PFSK-1 (cell line): ENCODE results near the gene ALOX12.

Experiments
- FOXP2 ChIP-seq: optimal IDR thresholded peaks from 2 replicates; pipeline ENCODE3; 2011; ENCODE audit warnings: borderline replicate concordance, control low read depth, inconsistent platforms; ENCODE audit not compliant: insufficient read depth; ENCODE audit errors: extremely low read length, extremely low read depth
- POLR2AphosphoS5 ChIP-seq: IDR thresholded peaks from 2 replicates; pipeline ENCODE4 v1.6.1; 2012; ENCODE audit warnings: low read depth, mild to moderate bottlenecking, control low read depth, low read length, moderate library complexity
- REST ChIP-seq, 2 experiments: IDR thresholded peaks; 2 replicates each; pipeline versions ENCODE4 v1.6.1 to v1.8.0; 2011 to 2012; ENCODE audit warnings: low read depth in 2 of 2, low read length in 2 of 2, control low read depth in 1 of 2, inconsistent platforms in 1 of 2, mild to moderate bottlenecking in 1 of 2, moderate library complexity in 1 of 2; ENCODE audit not compliant: insufficient read depth in 1 of 2
- SIN3A ChIP-seq: IDR thresholded peaks from 2 replicates; pipeline ENCODE4 v1.6.1; 2012; ENCODE audit warnings: mild to moderate bottlenecking, low read length, moderate library complexity, borderline replicate concordance; ENCODE audit not compliant: insufficient read depth
- TAF1 ChIP-seq: IDR thresholded peaks from 2 replicates; pipeline ENCODE4 v1.6.1; 2012; ENCODE audit warnings: low read length, control low read depth, borderline replicate concordance; ENCODE audit not compliant: insufficient read depth

ALOX12 gene

GRCh38 chr17:7041607-7042500, 46.0 kb downstream of the ALOX12 start:
- TF ChIP-seq POLR2AphosphoS5 (no peak), FOXP2 (no peak), SIN3A (no peak), TAF1 (no peak), REST (IDR thresholded peaks at IDR 0.05; ENCODE audit: insufficient read depth in 1 of 2, low read depth in 2 of 2, low read length in 2 of 2) (no peak)

- no peak for TF ChIP-seq POLR2AphosphoS5
Observed at GRCh38 chr17:7042501-7043181, 46.8 kb downstream of the ALOX12 start.

GRCh38 chr17:7043182-7043496, 47.3 kb downstream of the ALOX12 start:
- no peak for TF ChIP-seq TAF1
- TF ChIP-seq SIN3A, result no peak
- TF ChIP-seq REST (IDR thresholded peaks at IDR 0.05; ENCODE audit: insufficient read depth in 1 of 2, low read depth in 2 of 2, low read length in 2 of 2), result no peak
- no peak for TF ChIP-seq POLR2AphosphoS5
- no peak for TF ChIP-seq FOXP2

DNA sequence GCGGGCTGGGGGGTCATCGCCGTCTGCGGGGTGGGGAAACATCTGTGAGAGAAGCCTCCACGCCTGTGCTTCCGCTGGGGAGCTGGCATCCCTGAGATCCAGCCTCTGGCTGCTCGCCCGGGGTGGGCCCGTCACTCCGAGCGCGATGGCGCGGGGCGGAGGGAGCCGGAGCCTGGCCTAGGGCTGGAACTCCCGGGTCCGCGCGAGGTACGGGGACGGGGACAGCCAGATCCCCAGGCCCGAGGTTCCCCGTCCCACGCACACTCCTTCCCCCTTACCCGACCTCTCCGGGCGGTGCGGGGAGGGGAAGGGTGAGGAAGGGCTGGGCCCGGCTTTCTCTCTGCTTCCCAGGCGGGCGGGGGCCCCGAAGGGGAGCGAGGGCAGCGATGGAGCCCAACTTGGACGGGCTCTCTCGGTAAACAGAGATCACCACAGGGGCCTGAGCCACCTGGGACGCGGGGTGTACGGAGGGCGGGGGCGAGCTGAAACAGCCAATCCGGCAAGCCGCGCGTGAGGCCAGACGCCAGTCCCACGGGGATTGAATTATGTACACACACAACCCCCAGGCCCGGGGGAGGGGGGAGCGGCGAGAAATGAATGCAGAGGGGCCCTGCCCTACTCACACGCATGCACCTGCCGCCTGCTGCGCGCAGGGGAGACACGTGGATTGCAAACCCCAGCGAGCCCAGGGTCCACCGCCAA, 47.8 kb downstream of the ALOX12 start, which contains the start of gene SLC16A11:
SLC16A11 (minus strand) TSS at position 596 of the 702 bp plus-strand sequence; CDS start at position 17, 579 bp downstream.
- TF ChIP-seq TAF1 (no peak), REST (IDR thresholded peaks at IDR 0.05; ENCODE audit: insufficient read depth in 1 of 2, low read depth in 2 of 2, low read length in 2 of 2) (no peak), POLR2AphosphoS5 (no peak), FOXP2 (no peak), SIN3A (no peak)

- TF ChIP-seq TAF1 (no peak), SIN3A (no peak), REST (IDR thresholded peaks at IDR 0.05; ENCODE audit: insufficient read depth in 1 of 2, low read depth in 2 of 2, low read length in 2 of 2) (no peak), FOXP2 (no peak), POLR2AphosphoS5 (no peak)
Observed at GRCh38 chr17:7045492-7046126, 49.8 kb downstream of the ALOX12 start.
